Loucy (cell line): ENCODE measurements around the gene CSF3.

Experiments
- H2AFZ ChIP-seq: fragments of 200-600 bp; sonication (generic); 2 replicates; pipeline ENCODE4 v1.6.0; 2016; ENCODE audit warnings: antibody characterized with exemption, mild to moderate bottlenecking, low read length, moderate library complexity
- H3F3A ChIP-seq: fragments of 200-600 bp; 2 replicates; pipeline ENCODE4 v1.6.0; 2016; ENCODE audit warnings: antibody characterized with exemption, low read depth, mild to moderate bottlenecking
- H3K27me3 ChIP-seq: fragments of 200-600 bp; sonication (generic); 2 replicates; pipeline ENCODE4 v1.6.1; 2014; ENCODE audit warnings: low read length, mild to moderate bottlenecking; ENCODE audit not compliant: insufficient read depth, poor library complexity, severe bottlenecking
- H3K36me3 ChIP-seq: fragments of 200-600 bp; sonication (generic); 2 replicates; pipeline ENCODE4 v1.6.1; 2016; ENCODE audit warnings: low read length; ENCODE audit not compliant: insufficient read depth
- H3K4me1 ChIP-seq: fragments of 200-600 bp; sonication (generic); 2 replicates; pipeline ENCODE4 v1.5.1; 2014; ENCODE audit warnings: low read length, mild to moderate bottlenecking; ENCODE audit not compliant: insufficient read depth, poor library complexity, severe bottlenecking
- H3K4me2 ChIP-seq: fragments of 200-600 bp; sonication (generic); 2 replicates; pipeline ENCODE4 v1.6.0; 2014; ENCODE audit warnings: antibody characterized with exemption, low read length, low read depth, mild to moderate bottlenecking; ENCODE audit not compliant: poor library complexity, severe bottlenecking
- H3K4me3 ChIP-seq: fragments of 200-600 bp; sonication (generic); 2 replicates; pipeline ENCODE4 v1.5.1; 2014; ENCODE audit warnings: low read length, mild to moderate bottlenecking, mixed read lengths; ENCODE audit not compliant: poor library complexity, severe bottlenecking
- H3K79me2 ChIP-seq: fragments of 200-600 bp; sonication (generic); 2 replicates; pipeline ENCODE4 v1.6.1; 2014; ENCODE audit warnings: low read length; ENCODE audit not compliant: insufficient read depth
- H3K9ac ChIP-seq: fragments of 200-600 bp; sonication (generic); 2 replicates; pipeline ENCODE4 v1.6.0; 2014; ENCODE audit warnings: mild to moderate bottlenecking, low read depth, low read length, moderate library complexity; ENCODE audit not compliant: poor library complexity, severe bottlenecking
- H3K9me2 ChIP-seq: fragments of 200-600 bp; sonication (generic); replicated peaks from 2 replicates; pipeline ENCODE4 v1.6.1; 2016; ENCODE audit warnings: low read depth, low read length, mixed read lengths
- H3K9me3 ChIP-seq: fragments of 200-600 bp; sonication (generic); 2 replicates; pipeline ENCODE4 v1.6.1; 2014; ENCODE audit warnings: mild to moderate bottlenecking, antibody characterized with exemption, low read length, low read depth; ENCODE audit not compliant: insufficient read depth
- H4K20me1 ChIP-seq: fragments of 200-600 bp; sonication (generic); 2 replicates; pipeline ENCODE4 v1.6.0; 2014; ENCODE audit warnings: antibody characterized with exemption, low read length, mild to moderate bottlenecking; ENCODE audit not compliant: insufficient read depth, poor library complexity, severe bottlenecking
- CTCF ChIP-seq: fragments of 200-600 bp; sonication (generic); conservative IDR thresholded peaks from 2 replicates; pipeline ENCODE4 v1.5.1; 2014; ENCODE audit warnings: mild to moderate bottlenecking, antibody characterized with exemption, low read length
- EZH2phosphoT487 ChIP-seq: fragments of 200-600 bp; IDR thresholded peaks from 2 replicates; pipeline ENCODE4 v1.6.1; 2018; ENCODE audit warnings: antibody characterized with exemption, mild to moderate bottlenecking, moderate library complexity, borderline replicate concordance

CSF3 gene

DNA sequence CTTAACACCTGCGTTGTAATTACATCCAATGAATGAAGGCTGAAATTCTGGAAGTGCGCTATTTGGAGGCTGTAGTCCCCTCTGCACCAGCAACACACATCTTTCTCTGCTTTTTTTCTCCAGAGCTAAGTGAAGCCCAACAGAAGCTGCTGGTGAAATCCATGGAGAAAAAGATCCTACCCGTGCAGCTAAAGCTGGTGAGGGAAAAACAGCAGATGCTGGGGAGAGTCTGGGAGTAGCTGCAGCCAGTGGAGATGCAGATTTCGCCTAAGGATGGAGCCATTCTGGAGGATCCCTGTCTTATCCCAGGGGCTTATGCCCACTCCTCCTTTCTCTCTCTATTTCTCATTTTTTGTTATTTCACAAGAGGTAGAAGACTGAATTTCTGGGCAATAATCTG, 39.4 kb upstream of the CSF3 start:
- peaks cover 8% of the 10 kb centered on the region for H3K4me1 ChIP-seq
- H3K9me3 ChIP-seq, result no peaks in the 10 kb centered on the region
- no peak overlapping the region for H3K9ac ChIP-seq
- H3K36me3 ChIP-seq, result no peaks in the 10 kb centered on the region
- H3F3A ChIP-seq, result no peaks in the 10 kb centered on the region
- no peaks in the 10 kb centered on the region for H3K9me2 ChIP-seq
- H3K4me3 ChIP-seq, result no peak overlapping the region
- no peak overlapping the region for H2AFZ ChIP-seq
- TF ChIP-seq CTCF, result no peak
- TF ChIP-seq EZH2phosphoT487, result no peak
- no peak overlapping the region for H3K4me2 ChIP-seq
- no peaks in the 10 kb centered on the region for H4K20me1 ChIP-seq
- no peaks in the 10 kb centered on the region for H3K27me3 ChIP-seq
- peaks cover under 1% of the 10 kb centered on the region; the same call in 1 of the 2 replicates for H3K79me2 ChIP-seq

GRCh38 chr17:39979016-39979670, 36.1 kb upstream of the CSF3 start:
- Histone ChIP-seq H2AFZ (peak overlapping the region; percentile 94), H3K4me2 (peak overlapping the region; percentile 75)

DNA sequence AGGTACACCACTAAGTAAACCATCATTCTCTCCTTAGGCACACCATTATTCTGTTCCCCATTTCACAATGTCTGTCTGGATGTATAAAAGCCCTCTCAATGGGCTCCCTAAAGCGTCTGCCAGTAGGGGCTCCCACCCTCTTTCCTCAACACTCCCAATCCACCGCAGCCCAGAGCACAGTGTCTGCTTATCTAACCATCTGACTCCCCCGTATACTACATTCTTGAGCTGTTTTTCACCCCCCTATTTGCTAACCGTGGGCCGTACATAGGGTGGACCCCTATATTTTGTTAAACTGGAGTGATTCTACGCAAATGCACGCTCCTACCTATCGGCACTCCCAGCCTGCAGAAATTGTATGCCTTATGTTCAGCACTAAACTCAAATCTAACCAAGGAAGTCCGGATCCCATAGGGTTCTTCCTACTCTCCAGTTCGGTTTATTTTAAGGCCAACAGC, 35.3 kb upstream of the CSF3 start:
- H3K79me2 ChIP-seq, result peaks cover 36% of the 10 kb centered on the region
- peak overlapping the region; percentile 93 for H3K4me3 ChIP-seq
- H3K27me3 ChIP-seq, result no peaks in the 10 kb centered on the region
- H3F3A ChIP-seq, result no peaks in the 10 kb centered on the region
- peak overlapping the region; percentile 80 for H3K9ac ChIP-seq
- peaks cover 8% of the 10 kb centered on the region for H3K36me3 ChIP-seq
- H3K9me3 ChIP-seq, result no peaks in the 10 kb centered on the region
- peak overlapping the region; percentile 94 for H2AFZ ChIP-seq
- peak overlapping the region; percentile 75 for H3K4me2 ChIP-seq
- peaks cover 20% of the 10 kb centered on the region for H3K4me1 ChIP-seq
- no peaks in the 10 kb centered on the region for H3K9me2 ChIP-seq
- no peak for TF ChIP-seq EZH2phosphoT487
- TF ChIP-seq CTCF, result peak; percentile 44
- H4K20me1 ChIP-seq, result peaks cover 21% of the 10 kb centered on the region

More at GRCh38 chr17:39979016-39979670, 36.1 kb upstream of the CSF3 start:
- H3K36me3 ChIP-seq, result peaks cover under 1% of the 10 kb centered on the region; the same call in 1 of the 2 replicates
- H3K9ac ChIP-seq, result peak overlapping the region; percentile 80
- no peaks in the 10 kb centered on the region for H3K9me3 ChIP-seq
- H4K20me1 ChIP-seq, result peaks cover 21% of the 10 kb centered on the region
- peak overlapping the region; percentile 93 for H3K4me3 ChIP-seq
- no peak for TF ChIP-seq EZH2phosphoT487
- TF ChIP-seq CTCF, result no peak
- no peaks in the 10 kb centered on the region for H3K27me3 ChIP-seq
- no peaks in the 10 kb centered on the region for H3F3A ChIP-seq
- H3K9me2 ChIP-seq, result no peaks in the 10 kb centered on the region
- peaks cover 31% of the 10 kb centered on the region for H3K79me2 ChIP-seq
- peaks cover 20% of the 10 kb centered on the region for H3K4me1 ChIP-seq
